ENCODE results near the gene MUC5AC. TPM values are rescaled to one million over a fixed set of nuclear protein-coding genes. Genes with fewer than 3 reads are reported as not detected.

Gene MUC5AC
- polyA plus RNA-seq, 1 donor from 2014 or later, result not detected

- no peak overlapping the region for H3K27ac ChIP-seq (ENCODE audit: low read length)
- H3K4me3 ChIP-seq (ENCODE audit: low read length), result no peak overlapping the region
- H3F3A ChIP-seq (ENCODE audit: insufficient read depth, low read length, poor library complexity, severe bottlenecking), result no peaks in the 10 kb centered on the region
- no peaks in the 10 kb centered on the region for H3K36me3 ChIP-seq (ENCODE audit: insufficient read depth, low read length)
- H3K4me2 ChIP-seq (ENCODE audit: low read length), result no peak overlapping the region
- TF ChIP-seq RAD21 (conservative IDR thresholded peaks at IDR 0.05) (no peak), POLR2AphosphoS5 (IDR thresholded peaks at IDR 0.05) (no peak), CTCF (IDR thresholded peaks at IDR 0.05; ENCODE audit: poor library complexity, severe bottlenecking) (no peak), TAF1 (IDR thresholded peaks at IDR 0.05; ENCODE audit: low read depth) (no peak), EZH2 (IDR thresholded peaks at IDR 0.05; ENCODE audit: borderline replicate concordance, insufficient read depth, low read length, poor library complexity, severe bottlenecking) (no peak), EP300 (conservative IDR thresholded peaks at IDR 0.05; ENCODE audit: poor library complexity, severe bottlenecking) (no peak), REST (IDR thresholded peaks at IDR 0.05; ENCODE audit: borderline replicate concordance) (no peak), SMC3 (conservative IDR thresholded peaks at IDR 0.05; ENCODE audit: poor library complexity) (no peak), MXI1 (conservative IDR thresholded peaks at IDR 0.05; ENCODE audit: poor library complexity, severe bottlenecking) (no peak)
- H2AFZ ChIP-seq (ENCODE audit: low read depth, low read length), result no peak overlapping the region
- no peaks in the 10 kb centered on the region for H4K20me1 ChIP-seq (ENCODE audit: insufficient read depth)
- H3K9me2 ChIP-seq (ENCODE audit: insufficient read depth, low read length), result no peaks in the 10 kb centered on the region
- H3K79me2 ChIP-seq (replicated peaks; ENCODE audit: insufficient read depth, low read length), result no peaks in the 10 kb centered on the region
- H3K9ac ChIP-seq (ENCODE audit: low read length), result no peak overlapping the region
- H3K27me3 ChIP-seq (ENCODE audit: insufficient read depth, low read depth, low read length), result no peaks in the 10 kb centered on the region
- H3K9me3 ChIP-seq (ENCODE audit: low read length), result peaks cover 2% of the 10 kb centered on the region
These were observed 59.4 kb downstream of the MUC5AC start for GRCh38 chr11:1217151-1217550.

GRCh38 chr11:1218256-1218787, 60.6 kb downstream of the MUC5AC start:
- H3K9me3 ChIP-seq (ENCODE audit: low read length), result no peaks in the 10 kb centered on the region
- no peaks in the 10 kb centered on the region for H3K9me2 ChIP-seq (ENCODE audit: insufficient read depth, low read length)
- H3F3A ChIP-seq (ENCODE audit: insufficient read depth, low read length, poor library complexity, severe bottlenecking), result no peaks in the 10 kb centered on the region
- no peak overlapping the region for H3K27ac ChIP-seq (ENCODE audit: low read length)
- H3K9ac ChIP-seq (ENCODE audit: low read length), result no peak overlapping the region
- H3K4me3 ChIP-seq (ENCODE audit: low read length), result no peak overlapping the region
- TF ChIP-seq POLR2AphosphoS5 (IDR thresholded peaks at IDR 0.05), result no peak
- no peak for TF ChIP-seq RAD21 (conservative IDR thresholded peaks at IDR 0.05)
- TF ChIP-seq MXI1 (conservative IDR thresholded peaks at IDR 0.05; ENCODE audit: poor library complexity, severe bottlenecking), result no peak
- TF ChIP-seq EP300 (conservative IDR thresholded peaks at IDR 0.05; ENCODE audit: poor library complexity, severe bottlenecking), result no peak
- no peak for TF ChIP-seq EZH2 (IDR thresholded peaks at IDR 0.05; ENCODE audit: borderline replicate concordance, insufficient read depth, low read length, poor library complexity, severe bottlenecking)
- H2AFZ ChIP-seq (ENCODE audit: low read depth, low read length), result no peak overlapping the region
- H3K36me3 ChIP-seq (ENCODE audit: insufficient read depth, low read length), result no peaks in the 10 kb centered on the region
- no peaks in the 10 kb centered on the region for H3K27me3 ChIP-seq (ENCODE audit: insufficient read depth, low read depth, low read length)
- H4K20me1 ChIP-seq (ENCODE audit: insufficient read depth), result no peaks in the 10 kb centered on the region
- H3K4me2 ChIP-seq (ENCODE audit: low read length), result no peak overlapping the region
- no peaks in the 10 kb centered on the region for H3K79me2 ChIP-seq (replicated peaks; ENCODE audit: insufficient read depth, low read length)
